ENCODE data around the gene PHKG2. TPM values are rescaled to one million over a fixed set of nuclear protein-coding genes. Genes with fewer than 3 reads are reported as not detected.

PHKG2 gene
- total RNA-seq, 3 donors from 2014 or later: 31.1 to 34.5 (median 31.9) TPM

Other genes with a start within 250 kb of the PHKG2 start
- gene ZNF768, start 221.9 kb upstream of the PHKG2 start, total RNA-seq: 10 to 100 TPM in 2 of 3 donors, 1 to 10 TPM in 1; 9.1 to 10.7 (median 10.5) TPM
- gene ZNF747, start 213.6 kb upstream of the PHKG2 start, total RNA-seq: 10 to 100 TPM; 14.2 to 15.4 (median 15.2) TPM
- gene ZNF764, start 190.1 kb upstream of the PHKG2 start, total RNA-seq: 10 to 100 TPM; 21.2 to 23.4 (median 22.5) TPM
- 1 to 10 TPM; 5.6 to 8.1 (median 7.4) TPM for gene ZNF688, start 176.7 kb upstream of the PHKG2 start, total RNA-seq
- 1 to 10 TPM; 4.7 to 9.5 (median 6.8) TPM for gene ZNF785, start 162.7 kb upstream of the PHKG2 start, total RNA-seq
- 10 to 100 TPM; 15.4 to 16.9 (median 16.0) TPM for gene ZNF689, start 138.0 kb upstream of the PHKG2 start, total RNA-seq
- 10 to 100 TPM; 65.1 to 85.3 (median 71.0) TPM for gene PRR14, start 97.5 kb upstream of the PHKG2 start, total RNA-seq
- gene FBRS, start 90.0 kb upstream of the PHKG2 start, total RNA-seq: 100 to 1,000 TPM; 132 to 158 (median 137) TPM
- 100 to 1,000 TPM in 1 of 3 donors, 10 to 100 TPM in 2; 86.3 to 100 (median 96.5) TPM for gene SRCAP, start 49.3 kb upstream of the PHKG2 start, total RNA-seq
- gene CFAP119, start 13.6 kb downstream of the PHKG2 start, total RNA-seq: 1 to 10 TPM; 2.8 to 4.7 (median 4.3) TPM
- gene RNF40, start 13.9 kb downstream of the PHKG2 start, total RNA-seq: 100 to 1,000 TPM; 111 to 115 (median 113) TPM
- 1 to 10 TPM; 5.3 to 7.0 (median 7.0) TPM for gene ZNF629, start 38.8 kb downstream of the PHKG2 start, total RNA-seq
- 10 to 100 TPM; 22.1 to 24.8 (median 23.7) TPM for gene BCL7C, start 145.7 kb downstream of the PHKG2 start, total RNA-seq
- gene CTF1, start 148.2 kb downstream of the PHKG2 start, total RNA-seq: under 1 TPM; 0.18 to 0.33 (median 0.28) TPM
- 10 to 100 TPM; 25.8 to 31.3 (median 30.8) TPM for gene FBXL19, start 175.1 kb downstream of the PHKG2 start, total RNA-seq
- gene ORAI3, start 200.6 kb downstream of the PHKG2 start, total RNA-seq: 1 to 10 TPM; 1.5 to 3.3 (median 2.8) TPM
- gene SETD1A, start 209.3 kb downstream of the PHKG2 start, total RNA-seq: 10 to 100 TPM; 39.3 to 49.0 (median 40.5) TPM
- 1 to 10 TPM; 1.2 to 2.0 (median 1.3) TPM for gene HSD3B7, start 236.8 kb downstream of the PHKG2 start, total RNA-seq

All from activated T-cell treated with anti-CD3 and anti-CD28 coated beads, Interleukin-2, amount 50 U/mL, for 4 hours (primary cell).